ENCODE measurements around the gene SCAI.
"Not testable (repeated sequence)": the region's sequence is repeated elsewhere in the genome, so short reads cannot be mapped to it uniquely, and the experiment has no call there.

SCAI gene

GRCh38 chr9:125049212-125050049 is 93.9 kb downstream of the SCAI start:
- Mint-ChIP-seq H3K27ac (no peak overlapping the region), H3K27me3 (ENCODE audit: low read depth) (no peaks in the 10 kb centered on the region), H3K4me1 (ENCODE audit: low read depth) (no peaks in the 10 kb centered on the region), H3K36me3 (ENCODE audit: low read depth) (peaks cover 3% of the 10 kb centered on the region), H3K4me3 (no peak overlapping the region), H3K9me3 (no peaks in the 10 kb centered on the region)

GRCh38 chr9:125043631-125044030 is 99.7 kb downstream of the SCAI start:
- Mint-ChIP-seq H3K4me1 (ENCODE audit: low read depth) (no peaks in the 10 kb centered on the region), H3K27me3 (ENCODE audit: low read depth) (no peaks in the 10 kb centered on the region), H3K4me3 (no peak overlapping the region), H3K36me3 (ENCODE audit: low read depth) (peaks cover 3% of the 10 kb centered on the region), H3K27ac (no peak overlapping the region), H3K9me3 (no peaks in the 10 kb centered on the region)

GRCh38 chr9:125043148-125043547 is 100.2 kb downstream of the SCAI start:
- Mint-ChIP-seq H3K27ac (no peak overlapping the region), H3K4me3 (no peak overlapping the region), H3K4me1 (ENCODE audit: low read depth) (no peaks in the 10 kb centered on the region), H3K27me3 (ENCODE audit: low read depth) (no peaks in the 10 kb centered on the region), H3K9me3 (no peaks in the 10 kb centered on the region), H3K36me3 (ENCODE audit: low read depth) (peaks cover 3% of the 10 kb centered on the region)

- Mint-ChIP-seq H3K4me1 (ENCODE audit: low read depth) (no peaks in the 10 kb centered on the region), H3K27ac (no peak overlapping the region), H3K9me3 (no peaks in the 10 kb centered on the region), H3K36me3 (ENCODE audit: low read depth) (no peaks in the 10 kb centered on the region), H3K27me3 (ENCODE audit: low read depth) (no peaks in the 10 kb centered on the region), H3K4me3 (no peak overlapping the region)
Measured at GRCh38 chr9:125038166-125038565, 105.2 kb downstream of the SCAI start.

GRCh38 chr9:125028041-125028440 is 115.3 kb downstream of the SCAI start:
- H3K4me1 Mint-ChIP-seq (ENCODE audit: low read depth), result peaks cover 13% of the 10 kb centered on the region
- H3K36me3 Mint-ChIP-seq (ENCODE audit: low read depth), result peaks cover 13% of the 10 kb centered on the region
- no peaks in the 10 kb centered on the region for H3K9me3 Mint-ChIP-seq
- no peak overlapping the region for H3K27ac Mint-ChIP-seq
- H3K27me3 Mint-ChIP-seq (ENCODE audit: low read depth), result no peaks in the 10 kb centered on the region
- H3K4me3 Mint-ChIP-seq, result no peak overlapping the region

GRCh38 chr9:125024917-125025316 is 118.4 kb downstream of the SCAI start:
- no peak overlapping the region for H3K4me3 Mint-ChIP-seq
- H3K27ac Mint-ChIP-seq, result no peak overlapping the region
- H3K36me3 Mint-ChIP-seq (ENCODE audit: low read depth), result peaks cover 16% of the 10 kb centered on the region
- H3K4me1 Mint-ChIP-seq (ENCODE audit: low read depth), result peaks cover 16% of the 10 kb centered on the region
- H3K9me3 Mint-ChIP-seq, result no peaks in the 10 kb centered on the region
- no peaks in the 10 kb centered on the region for H3K27me3 Mint-ChIP-seq (ENCODE audit: low read depth)

- Mint-ChIP-seq H3K9me3 (no peaks in the 10 kb centered on the region), H3K36me3 (ENCODE audit: low read depth) (peaks cover 19% of the 10 kb centered on the region), H3K4me3 (no peak overlapping the region), H3K27ac (no peak overlapping the region), H3K27me3 (ENCODE audit: low read depth) (no peaks in the 10 kb centered on the region), H3K4me1 (ENCODE audit: low read depth) (peaks cover 14% of the 10 kb centered on the region)
Measured at GRCh38 chr9:125021069-125021468, 122.3 kb downstream of the SCAI start.

- H3K36me3 Mint-ChIP-seq (ENCODE audit: low read depth), result peaks cover 10% of the 10 kb centered on the region
- not testable (repeated sequence) for H3K27ac Mint-ChIP-seq; H3K4me1 Mint-ChIP-seq (ENCODE audit: low read depth); H3K9me3 Mint-ChIP-seq; H3K27me3 Mint-ChIP-seq (ENCODE audit: low read depth); H3K4me3 Mint-ChIP-seq
Measured at GRCh38 chr9:125015655-125016054, 127.7 kb downstream of the SCAI start.

- H3K9me3 Mint-ChIP-seq; H3K4me3 Mint-ChIP-seq; H3K36me3 Mint-ChIP-seq (ENCODE audit: low read depth); H3K27ac Mint-ChIP-seq; H3K4me1 Mint-ChIP-seq (ENCODE audit: low read depth); H3K27me3 Mint-ChIP-seq (ENCODE audit: low read depth): not testable (repeated sequence)
Measured at GRCh38 chr9:125012013-125012412, 131.3 kb downstream of the SCAI start.

GRCh38 chr9:125008599-125008998 is 134.7 kb downstream of the SCAI start:
- Mint-ChIP-seq H3K27me3 (ENCODE audit: low read depth) (no peaks in the 10 kb centered on the region), H3K4me3 (no peak overlapping the region), H3K4me1 (ENCODE audit: low read depth) (no peaks in the 10 kb centered on the region), H3K36me3 (ENCODE audit: low read depth) (peaks cover 2% of the 10 kb centered on the region), H3K9me3 (no peaks in the 10 kb centered on the region), H3K27ac (no peak overlapping the region)

GRCh38 chr9:125003332-125003731 is 140.0 kb downstream of the SCAI start:
- no peak overlapping the region for H3K27ac Mint-ChIP-seq
- no peaks in the 10 kb centered on the region for H3K27me3 Mint-ChIP-seq (ENCODE audit: low read depth)
- peaks cover under 1% of the 10 kb centered on the region for H3K36me3 Mint-ChIP-seq (ENCODE audit: low read depth)
- H3K4me3 Mint-ChIP-seq, result no peak overlapping the region
- H3K4me1 Mint-ChIP-seq (ENCODE audit: low read depth), result no peaks in the 10 kb centered on the region
- H3K9me3 Mint-ChIP-seq, result no peaks in the 10 kb centered on the region

- peaks cover 9% of the 10 kb centered on the region for H3K36me3 Mint-ChIP-seq (ENCODE audit: low read depth)
- no peaks in the 10 kb centered on the region for H3K9me3 Mint-ChIP-seq
- no peaks in the 10 kb centered on the region for H3K4me1 Mint-ChIP-seq (ENCODE audit: low read depth)
- H3K4me3 Mint-ChIP-seq, result no peak overlapping the region
- no peak overlapping the region for H3K27ac Mint-ChIP-seq
- no peaks in the 10 kb centered on the region for H3K27me3 Mint-ChIP-seq (ENCODE audit: low read depth)
Measured at GRCh38 chr9:124983698-124984097, 159.6 kb downstream of the SCAI start.

GRCh38 chr9:124980431-124980830 is 162.9 kb downstream of the SCAI start:
- Mint-ChIP-seq H3K4me1 (ENCODE audit: low read depth) (no peaks in the 10 kb centered on the region), H3K36me3 (ENCODE audit: low read depth) (peaks cover 8% of the 10 kb centered on the region), H3K9me3 (no peaks in the 10 kb centered on the region), H3K27ac (no peak overlapping the region), H3K27me3 (ENCODE audit: low read depth) (no peaks in the 10 kb centered on the region), H3K4me3 (no peak overlapping the region)

- no peaks in the 10 kb centered on the region for H3K27me3 Mint-ChIP-seq (ENCODE audit: low read depth)
- H3K27ac Mint-ChIP-seq, result no peak overlapping the region
- H3K4me3 Mint-ChIP-seq, result no peak overlapping the region
- peaks cover 3% of the 10 kb centered on the region for H3K4me1 Mint-ChIP-seq (ENCODE audit: low read depth)
- no peaks in the 10 kb centered on the region for H3K9me3 Mint-ChIP-seq
- peaks cover 16% of the 10 kb centered on the region for H3K36me3 Mint-ChIP-seq (ENCODE audit: low read depth)
Measured at GRCh38 chr9:124975131-124975530, 168.2 kb downstream of the SCAI start.

GRCh38 chr9:124973807-124974206 is 169.5 kb downstream of the SCAI start:
- Mint-ChIP-seq H3K4me3 (no peak overlapping the region), H3K36me3 (ENCODE audit: low read depth) (peaks cover 17% of the 10 kb centered on the region), H3K27ac (no peak overlapping the region)

More at GRCh38 chr9:124973807-124974206, 169.5 kb downstream of the SCAI start:
- Mint-ChIP-seq H3K27me3 (ENCODE audit: low read depth) (no peaks in the 10 kb centered on the region), H3K4me1 (ENCODE audit: low read depth) (peaks cover 3% of the 10 kb centered on the region), H3K9me3 (no peaks in the 10 kb centered on the region)

Measured in T-helper 1 cell treated with Interleukin-12 subunit alpha and Interleukin-12 subunit beta and Interleukin-4 antibody, amounts not matched to agents 30 μg/mL and 1 μg/mL, for 36 hours (primary cell).